Left renal pelvis (tissue), 4 donors: ENCODE data around the gene ACHE. TPM values are rescaled to one million over a fixed set of nuclear protein-coding genes. Genes with fewer than 3 reads are reported as not detected.
"Not testable (repeated sequence)": the region's sequence is repeated elsewhere in the genome, so short reads cannot be mapped to it uniquely, and the experiment has no call there.

Experiments
- DNase-seq, 4 donors: peaks; one replicate each; pipeline ENCODE4 v3.0.0-alpha.2; 2013; ENCODE audit warnings: low read depth in 4 of 4, low spot score in 3 of 4
- polyA plus RNA-seq, 4 donors: library from polyadenylated mRNA; unstranded; fragments of 120-200 nt; gene quantifications; one replicate each; pipeline ENCODE4 v1.2.1, GENCODE V29; 2013; ENCODE audit not compliant: insufficient read length in 4 of 4

The ACHE gene
- 1 to 10 TPM; 3.5 to 6.0 (median 4.8) TPM for polyA plus RNA-seq

GRCh38 chr7:100895701-100895955 lies at the start of gene ACHE:
ACHE (minus strand) TSS chr7:100895888; CDS start chr7:100894232, 1,656 bp downstream.
- no peak for DNase-seq

GRCh38 chr7:100944138-100944537 lies 48.5 kb upstream of the ACHE start:
- no peak for DNase-seq

- no peak for DNase-seq
These were observed 48.0 kb upstream of the ACHE start for GRCh38 chr7:100943693-100944092.

- no peak for DNase-seq
These were observed 46.5 kb upstream of the ACHE start for GRCh38 chr7:100942045-100942774.

- not testable (repeated sequence) for DNase-seq
These were observed 40.5 kb upstream of the ACHE start for GRCh38 chr7:100936167-100936566.

- DNase-seq = not testable (repeated sequence)
These were observed 39.7 kb upstream of the ACHE start for GRCh38 chr7:100935381-100935780.

GRCh38 chr7:100933734-100934133 lies 38.0 kb upstream of the ACHE start:
- DNase-seq = no peak

- DNase-seq = no peak
These were observed 34.1 kb upstream of the ACHE start for GRCh38 chr7:100929808-100930174.

- not testable (repeated sequence) for DNase-seq
These were observed 27.9 kb upstream of the ACHE start for GRCh38 chr7:100923616-100924015.

GRCh38 chr7:100921039-100921438 lies 25.4 kb upstream of the ACHE start:
- no peak for DNase-seq

GRCh38 chr7:100919779-100920437 lies 24.2 kb upstream of the ACHE start:
- DNase-seq = not testable (repeated sequence)

GRCh38 chr7:100919335-100919734 lies 23.6 kb upstream of the ACHE start:
- not testable (repeated sequence) for DNase-seq

GRCh38 chr7:100914879-100915447 lies 19.3 kb upstream of the ACHE start:
- DNase-seq = no peak

GRCh38 chr7:100914208-100914878 lies 18.7 kb upstream of the ACHE start:
- no peak for DNase-seq

- no peak for DNase-seq
These were observed 15.8 kb upstream of the ACHE start for GRCh38 chr7:100911484-100911883.

GRCh38 chr7:100910443-100910842 lies 14.8 kb upstream of the ACHE start:
- DNase-seq = not testable (repeated sequence)

- no peak for DNase-seq
These were observed 12.8 kb upstream of the ACHE start for GRCh38 chr7:100908512-100908911.

- DNase-seq = no peak
These were observed 7.0 kb upstream of the ACHE start for GRCh38 chr7:100902638-100903037.

- no peak for DNase-seq
These were observed 6.2 kb upstream of the ACHE start for GRCh38 chr7:100901921-100902332.

GRCh38 chr7:100900978-100901377 lies 5.3 kb upstream of the ACHE start:
- no peak for DNase-seq

- DNase-seq = no peak
These were observed 3.7 kb upstream of the ACHE start for GRCh38 chr7:100899432-100899831.
